K562 (cell line): ENCODE results near the gene SCARF2. TPM values are rescaled to one million over a fixed set of nuclear protein-coding genes. Genes with fewer than 3 reads are reported as not detected.
A peak's percentile ranks its signal among the peaks of the same experiment; 100 is the strongest.
"Not testable (repeated sequence)": the region's sequence is repeated elsewhere in the genome, so short reads cannot be mapped to it uniquely, and the experiment has no call there.

Experiments
- ATAC-seq: fragments of 200-7000 bp; cut with Tn5 transposase; 3 replicates; pipeline ENCODE4 v1.9.1; 2020; ENCODE audit warnings: moderate library complexity
- BruUV-seq: library from RNA; stranded (reverse); fragments of 400-500 nt; replicated peaks from 2 replicates; lab custom pipeline; 2021; lab: Mats Ljungman, UMichigan
- CTCF ChIA-PET: fragments of 300-600 bp; formaldehyde crosslinking; extraction: SDS; loops from one replicate; lab custom pipeline; 2021; ENCODE audit warnings: low intra/inter-chr PET ratio; lab: Yijun Ruan, JAX
- POLR2A ChIA-PET: fragments of 300-600, 350-650 bp; sonication (Branson Sonifier 250); formaldehyde crosslinking; extraction: SDS; loops from one replicate; lab custom pipeline; 2021; ENCODE audit warnings: antibody characterized with exemption, inconsistent platforms; lab: Yijun Ruan, JAX
- DNase-seq, 4 experiments: peaks; one replicate each; pipeline versions ENCODE4 v3.0.0 to v3.0.0-alpha.2; 2011 to 2018; ENCODE audit warnings: low spot score in 3 of 4, mixed read lengths in 3 of 4; ENCODE audit errors: extremely low read depth in 1 of 4
- FAIRE-seq: peaks from 2 replicates; lab custom pipeline; 2011; peaks lifted over from hg19 to GRCh38; lab: Jason Lieb, UNC
- H2AFZ ChIP-seq: 2 replicates; pipeline ENCODE4 v1.6.0; 2011; ENCODE audit warnings: low read depth, low read length, control low read depth, inconsistent platforms
- H3K27ac ChIP-seq: fragments of 200-600 bp; 3 replicates; pipeline ENCODE4 v1.8.0; 2011; ENCODE audit warnings: low read depth, mild to moderate bottlenecking, control low read depth, inconsistent platforms, low read length, moderate library complexity, mixed read lengths; ENCODE audit errors: extremely low read depth
- H3K27me3 ChIP-seq, 2 experiments: fragments of 300-600 bp in 1 of 2; 2 replicates in 1 of 2; 3 replicates in 1 of 2; pipeline versions ENCODE4 v1.6.0 to v1.8.0; 2011; ENCODE audit warnings: inconsistent platforms in 2 of 2, low read length in 2 of 2, mild to moderate bottlenecking in 1 of 2, mixed read lengths in 1 of 2, moderate library complexity in 1 of 2; ENCODE audit not compliant: control insufficient read depth in 2 of 2, insufficient read depth in 2 of 2
- H3K36me3 ChIP-seq: fragments of 300-600 bp; 3 replicates; pipeline ENCODE4 v1.8.0; 2011; ENCODE audit warnings: mild to moderate bottlenecking, low read length, inconsistent platforms; ENCODE audit not compliant: control insufficient read depth, insufficient read depth
- H3K4me1 ChIP-seq, 2 experiments: fragments of 200-600 bp in 1 of 2; replicated peaks in 1 of 2; 2 replicates in 1 of 2; 3 replicates in 1 of 2; pipeline versions ENCODE4 v1.5.1 to v1.8.0; 2011; ENCODE audit warnings: inconsistent platforms in 2 of 2, low read length in 2 of 2, mild to moderate bottlenecking in 1 of 2, mixed read lengths in 1 of 2, moderate library complexity in 1 of 2; ENCODE audit not compliant: control insufficient read depth in 2 of 2, insufficient read depth in 2 of 2
- H3K4me2 ChIP-seq: 2 replicates; pipeline ENCODE4 v1.6.1; 2011; ENCODE audit warnings: low read length, control low read depth, inconsistent platforms, mixed read lengths; ENCODE audit not compliant: insufficient read depth
- H3K4me3 ChIP-seq: fragments of 200-600 bp; sonication (generic), shearing (Covaris generic); 2 replicates; pipeline ENCODE4 v1.5.1; 2016; ENCODE audit warnings: control low read depth, inconsistent platforms
- H3K79me2 ChIP-seq: fragments of 200-600 bp; 3 replicates; pipeline ENCODE4 v1.8.0; 2011; ENCODE audit warnings: low read length, inconsistent platforms; ENCODE audit not compliant: control insufficient read depth, insufficient read depth
- H3K9ac ChIP-seq, 2 experiments: 2 replicates each; pipeline versions ENCODE4 v1.6.0 to v1.6.1; 2011; ENCODE audit warnings: low read depth in 2 of 2, low read length in 2 of 2, control low read depth in 1 of 2, inconsistent platforms in 1 of 2, mild to moderate bottlenecking in 1 of 2, mixed read lengths in 1 of 2; ENCODE audit not compliant: insufficient read depth in 1 of 2
- H3K9me1 ChIP-seq: one replicate; pipeline ENCODE4 v1.6.0; 2011; ENCODE audit warnings: inconsistent platforms, mild to moderate bottlenecking, low read length, moderate library complexity; ENCODE audit not compliant: control insufficient read depth, insufficient read depth
- H3K9me3 ChIP-seq: replicated peaks from 2 replicates; pipeline ENCODE4 v1.5.1; 2011; ENCODE audit warnings: low read depth, low read length, inconsistent platforms; ENCODE audit not compliant: control insufficient read depth, insufficient read depth
- H4K20me1 ChIP-seq: replicated peaks from 2 replicates; pipeline ENCODE4 v1.6.1; 2011; ENCODE audit warnings: low read length, inconsistent platforms, mixed read lengths; ENCODE audit not compliant: control insufficient read depth, insufficient read depth
- CREBBP ChIP-seq: IDR thresholded peaks from one replicate; pipeline ENCODE4 v1.6.1; 2012; ENCODE audit warnings: low read depth, mild to moderate bottlenecking, control low read depth, inconsistent platforms, low read length
- CTBP1 ChIP-seq: fragments of 450-650 bp; IDR thresholded peaks from 2 replicates; pipeline ENCODE4 v1.6.1; 2016; ENCODE audit warnings: borderline replicate concordance
- ELF4 ChIP-seq: fragments of 450-650 bp; formaldehyde crosslinking; IDR thresholded peaks from 2 replicates; pipeline ENCODE4 v1.4.0; 2022; ENCODE audit warnings: missing genetic modification characterization
- HDAC1 ChIP-seq, 2 experiments: fragments of 450-650 bp; IDR thresholded peaks; 2 replicates each; pipeline ENCODE4 v1.6.1; 2016 to 2017; ENCODE audit warnings: inconsistent platforms in 1 of 2, mild to moderate bottlenecking in 1 of 2, moderate library complexity in 1 of 2
- HDGF ChIP-seq: fragments of 450-650 bp; IDR thresholded peaks from 2 replicates; pipeline ENCODE4 v1.6.1; 2016
- HNRNPLL ChIP-seq: fragments of 200-400 bp; formaldehyde crosslinking; IDR thresholded peaks from 2 replicates; pipeline ENCODE4 v1.6.1; 2017; ENCODE audit warnings: low read length, low read depth, mild to moderate bottlenecking; ENCODE audit not compliant: poor library complexity, severe bottlenecking
- POLR2A ChIP-seq: fragments of 450-650 bp; conservative IDR thresholded peaks from 2 replicates; pipeline ENCODE4 v1.6.1; 2016
- TEAD4 ChIP-seq, 2 experiments: sonication (generic) in 1 of 2; formaldehyde crosslinking in 1 of 2; IDR thresholded peaks; 2 replicates each; pipeline versions ENCODE4 v1.6.1 to v1.8.0; 2012 to 2022; ENCODE audit warnings: borderline replicate concordance in 1 of 2, inconsistent platforms in 1 of 2, low read length in 1 of 2, mild to moderate bottlenecking in 1 of 2, missing genetic modification reagents in 1 of 2
- YBX1 ChIP-seq: fragments of 450-650 bp; IDR thresholded peaks from 2 replicates; pipeline ENCODE4 v1.7.1; 2016; ENCODE audit warnings: mild to moderate bottlenecking
- WGBS: fragments of 100-300 bp; shearing (Covaris generic); methylation state at CpG from one replicate; pipeline ENCODE4 v1.1.6; 2016; ENCODE audit warnings: low coverage, mixed read lengths; ENCODE audit not compliant: insufficient coverage; ENCODE audit errors: missing lambda C conversion rate; 5-methylcytosine and 5-hydroxymethylcytosine counted together
- in situ Hi-C: fragments of 300-500 bp; cut with MboI; formaldehyde crosslinking; loops from 4 replicates; pipeline ENCODE4 v1.15.0; 2018; ENCODE audit warnings: inconsistent platforms, mixed read lengths
- intact Hi-C: fragments of 100-400 bp; cut with micrococcal nuclease; formaldehyde crosslinking; loops from 2 replicates; pipeline ENCODE4 v1.14.2; 2022
- polyA plus RNA-seq, 8 experiments: library from polyadenylated mRNA; depleted of rRNA in 4 of 8; stranded (reverse) in 5 of 8; unstranded in 3 of 8; fragments of >200 nt; fragmentation: Nextera tagmentation in 2 of 8; fragmentation: Illumina TruSeq in 1 of 8; extraction: Ambion mirVana in 2 of 8; extraction: Trizol in 1 of 8; gene quantifications; 2 replicates each; pipeline versions ENCODE4 v1.2.1 to v1.2.3, GENCODE V29; 2011 to 2014; ENCODE audit warnings: inconsistent platforms in 1 of 8, missing spikeins in 1 of 8
- total RNA-seq, 7 experiments: library from RNA; depleted of rRNA in 6 of 7; stranded (reverse); fragments of >200 nt in 6 of 7; fragmentation: Illumina TruSeq in 2 of 7; extraction: Trizol in 2 of 7; gene quantifications; 2 replicates each; pipeline versions ENCODE4 v1.2.1 to v1.2.3, GENCODE V29; 2011 to 2021; ENCODE audit warnings: low replicate concordance in 1 of 7
- TF ChIP-seq, protein P1 (sequence below): sonication (generic); formaldehyde crosslinking; IDR thresholded peaks from 2 replicates; pipeline ENCODE4 v1.8.1; 2023; ENCODE audit warnings: mild to moderate bottlenecking, missing genetic modification reagents
- TF ChIP-seq, protein P2 (sequence below): sonication (generic); formaldehyde crosslinking; IDR thresholded peaks from 2 replicates; pipeline ENCODE4 v1.9.0; 2022; ENCODE audit warnings: mild to moderate bottlenecking, missing genetic modification reagents
- TF ChIP-seq, protein P3 (sequence below): sonication (generic); formaldehyde crosslinking; IDR thresholded peaks from 2 replicates; pipeline ENCODE4 v1.8.1; 2023; ENCODE audit warnings: mild to moderate bottlenecking, missing genetic modification reagents
- TF ChIP-seq, protein P4 (sequence below), 2 experiments: fragments of 450-650 bp in 1 of 2; IDR thresholded peaks; 2 replicates each; pipeline ENCODE4 v1.6.1; 2011 to 2017; ENCODE audit warnings: low read depth in 2 of 2, antibody characterized with exemption in 1 of 2, borderline replicate concordance in 1 of 2, low read length in 1 of 2, mild to moderate bottlenecking in 1 of 2, mixed read lengths in 1 of 2; ENCODE audit not compliant: control insufficient read depth in 1 of 2

SCARF2 gene
- total and polyA plus RNA-seq, 9 of the 15 experiments (the other 6 are each of a cell fraction or from before 2014, with no cell fraction given): 0.06 to 0.32 (median 0.21) TPM; not detected in 5

DNA sequence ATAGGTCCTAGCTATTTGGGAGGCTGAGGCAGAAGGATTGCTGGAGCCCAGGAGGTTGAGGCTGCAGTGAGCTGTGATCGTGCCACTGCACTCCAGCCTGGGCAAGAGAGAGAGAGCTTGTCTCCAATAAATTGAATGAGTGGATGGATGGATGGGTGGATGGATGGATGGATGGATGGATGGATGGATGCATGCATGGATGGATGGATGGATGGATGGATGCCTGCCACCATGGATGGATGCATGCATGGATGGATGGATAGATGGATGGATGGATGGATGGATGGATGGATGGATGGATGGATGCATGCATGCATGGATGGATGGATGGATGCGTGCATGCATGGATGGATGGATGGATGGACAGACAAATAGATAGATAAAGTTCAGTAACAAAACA lies 32.9 kb upstream of the SCARF2 start:
- 61% methylated on average over 2 of the region's 2 CpGs for WGBS
- H3K79me2 ChIP-seq; intact Hi-C loops; H3K36me3 ChIP-seq; H3K27ac ChIP-seq; ATAC-seq; H3K9me1 ChIP-seq; CTCF ChIA-PET; H3K4me2 ChIP-seq; H3K9ac ChIP-seq; DNase-seq; H2AFZ ChIP-seq; H3K9me3 ChIP-seq; H3K27me3 ChIP-seq; FAIRE-seq; H3K4me3 ChIP-seq; in situ Hi-C loops; BruUV-seq; TF ChIP-seq TEAD4 (IDR thresholded peaks at IDR 0.05; ENCODE audit: low read length): not testable (repeated sequence)
- POLR2A ChIA-PET: interaction anchor here (0.6 to 5.6 kb wide), 8 partner anchors 10 to 252 kb away, joined by 3 to 46 read pairs (median 4); no protein-coding TSS in a partner anchor
- H3K4me1 ChIP-seq: peaks cover 7 to 11% of the 10 kb centered on the region in 2 experiments; a peak in 4 of 5 replicates
- peaks cover 15% of the 10 kb centered on the region for H4K20me1 ChIP-seq
- TF ChIP-seq CTBP1 (peak; percentile 74; the same call in 1 of the 2 replicates), TEAD4 (CRISPR knock-in tag; IDR thresholded peaks at IDR 0.05; ENCODE audit: borderline replicate concordance) (0 out of 2 replicates have a peak, but pooled peaks have one; percentile 54), CREBBP (peak; percentile 20), POLR2A (peak; percentile 43), YBX1 (0 out of 2 replicates have a peak, but pooled peaks have one; percentile 41), HDGF (peak; percentile 67; the same call in 1 of the 2 replicates), HNRNPLL (peak; percentile 90), HDAC1 (IDR thresholded peaks at IDR 0.05) (peak in 1 of 2 experiments; percentile 63; a peak in 1 of 4 replicates), ELF4 (CRISPR knock-in tag) (peak; percentile 61; the same call in 1 of the 2 replicates)
- TF ChIP-seq, protein P1, sequence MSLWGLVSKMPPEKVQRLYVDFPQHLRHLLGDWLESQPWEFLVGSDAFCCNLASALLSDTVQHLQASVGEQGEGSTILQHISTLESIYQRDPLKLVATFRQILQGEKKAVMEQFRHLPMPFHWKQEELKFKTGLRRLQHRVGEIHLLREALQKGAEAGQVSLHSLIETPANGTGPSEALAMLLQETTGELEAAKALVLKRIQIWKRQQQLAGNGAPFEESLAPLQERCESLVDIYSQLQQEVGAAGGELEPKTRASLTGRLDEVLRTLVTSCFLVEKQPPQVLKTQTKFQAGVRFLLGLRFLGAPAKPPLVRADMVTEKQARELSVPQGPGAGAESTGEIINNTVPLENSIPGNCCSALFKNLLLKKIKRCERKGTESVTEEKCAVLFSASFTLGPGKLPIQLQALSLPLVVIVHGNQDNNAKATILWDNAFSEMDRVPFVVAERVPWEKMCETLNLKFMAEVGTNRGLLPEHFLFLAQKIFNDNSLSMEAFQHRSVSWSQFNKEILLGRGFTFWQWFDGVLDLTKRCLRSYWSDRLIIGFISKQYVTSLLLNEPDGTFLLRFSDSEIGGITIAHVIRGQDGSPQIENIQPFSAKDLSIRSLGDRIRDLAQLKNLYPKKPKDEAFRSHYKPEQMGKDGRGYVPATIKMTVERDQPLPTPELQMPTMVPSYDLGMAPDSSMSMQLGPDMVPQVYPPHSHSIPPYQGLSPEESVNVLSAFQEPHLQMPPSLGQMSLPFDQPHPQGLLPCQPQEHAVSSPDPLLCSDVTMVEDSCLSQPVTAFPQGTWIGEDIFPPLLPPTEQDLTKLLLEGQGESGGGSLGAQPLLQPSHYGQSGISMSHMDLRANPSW (CRISPR knock-in tag): 0 out of 2 replicates have a peak, but pooled peaks have one; percentile 13
- TF ChIP-seq, protein P2, sequence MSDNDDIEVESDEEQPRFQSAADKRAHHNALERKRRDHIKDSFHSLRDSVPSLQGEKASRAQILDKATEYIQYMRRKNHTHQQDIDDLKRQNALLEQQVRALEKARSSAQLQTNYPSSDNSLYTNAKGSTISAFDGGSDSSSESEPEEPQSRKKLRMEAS: peak; percentile 26; the same call in 1 of the 2 replicates
- TF ChIP-seq, protein P3, sequence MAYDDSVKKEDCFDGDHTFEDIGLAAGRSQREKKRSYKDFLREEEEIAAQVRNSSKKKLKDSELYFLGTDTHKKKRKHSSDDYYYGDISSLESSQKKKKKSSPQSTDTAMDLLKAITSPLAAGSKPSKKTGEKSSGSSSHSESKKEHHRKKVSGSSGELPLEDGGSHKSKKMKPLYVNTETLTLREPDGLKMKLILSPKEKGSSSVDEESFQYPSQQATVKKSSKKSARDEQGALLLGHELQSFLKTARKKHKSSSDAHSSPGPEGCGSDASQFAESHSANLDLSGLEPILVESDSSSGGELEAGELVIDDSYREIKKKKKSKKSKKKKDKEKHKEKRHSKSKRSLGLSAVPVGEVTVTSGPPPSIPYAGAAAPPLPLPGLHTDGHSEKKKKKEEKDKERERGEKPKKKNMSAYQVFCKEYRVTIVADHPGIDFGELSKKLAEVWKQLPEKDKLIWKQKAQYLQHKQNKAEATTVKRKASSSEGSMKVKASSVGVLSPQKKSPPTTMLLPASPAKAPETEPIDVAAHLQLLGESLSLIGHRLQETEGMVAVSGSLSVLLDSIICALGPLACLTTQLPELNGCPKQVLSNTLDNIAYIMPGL (CRISPR knock-in tag): 0 out of 2 replicates have a peak, but pooled peaks have one; percentile 32
- TF ChIP-seq, protein P4, sequence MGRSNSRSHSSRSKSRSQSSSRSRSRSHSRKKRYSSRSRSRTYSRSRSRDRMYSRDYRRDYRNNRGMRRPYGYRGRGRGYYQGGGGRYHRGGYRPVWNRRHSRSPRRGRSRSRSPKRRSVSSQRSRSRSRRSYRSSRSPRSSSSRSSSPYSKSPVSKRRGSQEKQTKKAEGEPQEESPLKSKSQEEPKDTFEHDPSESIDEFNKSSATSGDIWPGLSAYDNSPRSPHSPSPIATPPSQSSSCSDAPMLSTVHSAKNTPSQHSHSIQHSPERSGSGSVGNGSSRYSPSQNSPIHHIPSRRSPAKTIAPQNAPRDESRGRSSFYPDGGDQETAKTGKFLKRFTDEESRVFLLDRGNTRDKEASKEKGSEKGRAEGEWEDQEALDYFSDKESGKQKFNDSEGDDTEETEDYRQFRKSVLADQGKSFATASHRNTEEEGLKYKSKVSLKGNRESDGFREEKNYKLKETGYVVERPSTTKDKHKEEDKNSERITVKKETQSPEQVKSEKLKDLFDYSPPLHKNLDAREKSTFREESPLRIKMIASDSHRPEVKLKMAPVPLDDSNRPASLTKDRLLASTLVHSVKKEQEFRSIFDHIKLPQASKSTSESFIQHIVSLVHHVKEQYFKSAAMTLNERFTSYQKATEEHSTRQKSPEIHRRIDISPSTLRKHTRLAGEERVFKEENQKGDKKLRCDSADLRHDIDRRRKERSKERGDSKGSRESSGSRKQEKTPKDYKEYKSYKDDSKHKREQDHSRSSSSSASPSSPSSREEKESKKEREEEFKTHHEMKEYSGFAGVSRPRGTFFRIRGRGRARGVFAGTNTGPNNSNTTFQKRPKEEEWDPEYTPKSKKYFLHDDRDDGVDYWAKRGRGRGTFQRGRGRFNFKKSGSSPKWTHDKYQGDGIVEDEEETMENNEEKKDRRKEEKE (IDR thresholded peaks at IDR 0.05; ENCODE audit: borderline replicate concordance in 1 of 2, control insufficient read depth in 1 of 2, low read depth in 2 of 2, low read length in 1 of 2): peak in 1 of 2 experiments; percentile 59; a peak in 1 of 4 replicates
